ENCODE measurements around the gene ADSS1.
A peak's percentile ranks its signal among the peaks of the same experiment; 100 is the strongest.

ADSS1 gene

DNA sequence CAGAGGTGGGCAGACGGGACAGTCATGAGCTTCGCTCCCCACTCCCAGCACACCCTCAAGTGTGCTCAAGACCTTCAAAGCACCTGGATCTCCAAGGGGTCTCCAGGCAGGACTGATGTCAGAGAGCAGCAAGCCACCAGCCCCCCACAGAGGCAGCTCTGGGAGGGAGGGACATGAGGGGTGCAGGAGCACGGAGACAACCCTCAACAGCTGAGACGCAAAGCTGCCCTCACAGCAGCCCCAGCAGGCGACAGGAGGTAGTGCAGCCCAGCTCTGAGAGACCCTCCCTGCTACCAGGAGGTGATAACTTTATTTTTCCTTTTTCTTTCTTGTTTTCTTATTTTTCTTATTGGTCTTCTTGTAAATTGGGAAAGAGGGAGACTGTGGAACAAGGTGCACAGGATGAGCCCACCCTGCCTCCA, 46.8 kb downstream of the ADSS1 start:
- DNase-seq, result peak; percentile 23

- no peak for DNase-seq
Measured at GRCh38 chr14:104771374-104771773, 47.3 kb downstream of the ADSS1 start.

- no peak for DNase-seq
Measured at GRCh38 chr14:104771918-104772706, 48.1 kb downstream of the ADSS1 start.

DNA sequence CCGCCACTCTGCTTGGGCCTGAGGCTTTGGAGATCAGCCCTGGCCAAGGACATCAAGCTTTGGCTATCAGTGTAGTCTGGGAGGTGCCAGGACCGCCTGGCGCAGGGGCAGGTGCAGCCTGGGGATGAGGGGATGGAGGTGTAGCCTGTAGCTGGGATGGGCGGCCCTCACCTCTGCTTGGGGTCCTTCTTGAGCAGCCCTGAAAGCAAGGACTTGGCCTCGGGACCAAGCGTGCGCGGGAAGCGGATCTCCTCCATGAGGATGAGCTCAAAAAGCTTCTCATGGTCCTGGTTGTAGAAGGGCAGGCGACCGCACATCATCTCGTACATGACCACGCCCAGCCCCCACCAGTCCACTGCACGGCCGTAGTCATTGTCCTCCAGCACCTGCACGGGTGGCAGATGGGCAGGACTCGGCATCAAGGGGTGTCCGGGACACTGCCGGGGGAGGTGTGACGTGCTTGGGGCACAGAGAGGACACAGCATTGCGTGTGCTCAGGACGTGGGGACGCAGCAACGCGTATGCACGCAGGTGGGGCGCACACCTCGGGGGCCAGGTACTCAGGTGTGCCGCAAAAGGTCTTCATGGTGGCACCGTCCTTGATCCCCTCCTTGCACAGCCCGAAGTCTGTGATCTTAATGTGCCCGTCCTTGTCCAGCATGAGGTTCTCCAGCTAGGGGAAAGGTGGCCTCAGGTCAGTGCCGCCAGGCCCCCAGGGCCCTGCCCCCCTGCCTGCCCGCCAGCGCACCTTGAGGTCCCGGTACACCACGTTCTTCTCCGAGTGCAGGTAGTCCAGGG, 48.9 kb downstream of the ADSS1 start:
- no peak for DNase-seq

- no peak for DNase-seq
Measured at GRCh38 chr14:104773505-104774452, 49.8 kb downstream of the ADSS1 start.

- no peak for DNase-seq
Measured at GRCh38 chr14:104774453-104775072, 50.5 kb downstream of the ADSS1 start.

DNA sequence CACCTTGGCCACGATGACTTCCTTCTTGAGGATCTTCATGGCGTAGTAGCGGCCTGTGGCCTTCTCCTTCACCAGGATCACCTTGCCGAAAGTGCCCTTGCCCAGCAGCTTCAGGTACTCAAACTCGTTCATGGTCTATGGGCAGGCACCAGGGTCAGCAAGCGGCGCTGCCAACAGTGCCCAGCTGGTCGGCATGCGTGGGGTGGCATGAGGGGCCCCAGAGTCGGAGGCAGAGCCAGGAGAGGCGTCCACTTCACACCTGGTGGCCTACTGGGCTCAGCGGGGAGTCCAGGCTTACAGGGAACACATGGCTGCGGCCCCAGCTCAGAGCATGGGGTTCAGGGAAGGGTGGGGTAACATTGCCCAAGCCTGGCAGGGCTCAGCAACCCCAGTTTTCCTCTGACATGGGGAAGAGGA, 51.1 kb downstream of the ADSS1 start:
- DNase-seq, result no peak

GRCh38 chr14:104776481-104776880, 52.5 kb downstream of the ADSS1 start:
- DNase-seq, result no peak

DNA sequence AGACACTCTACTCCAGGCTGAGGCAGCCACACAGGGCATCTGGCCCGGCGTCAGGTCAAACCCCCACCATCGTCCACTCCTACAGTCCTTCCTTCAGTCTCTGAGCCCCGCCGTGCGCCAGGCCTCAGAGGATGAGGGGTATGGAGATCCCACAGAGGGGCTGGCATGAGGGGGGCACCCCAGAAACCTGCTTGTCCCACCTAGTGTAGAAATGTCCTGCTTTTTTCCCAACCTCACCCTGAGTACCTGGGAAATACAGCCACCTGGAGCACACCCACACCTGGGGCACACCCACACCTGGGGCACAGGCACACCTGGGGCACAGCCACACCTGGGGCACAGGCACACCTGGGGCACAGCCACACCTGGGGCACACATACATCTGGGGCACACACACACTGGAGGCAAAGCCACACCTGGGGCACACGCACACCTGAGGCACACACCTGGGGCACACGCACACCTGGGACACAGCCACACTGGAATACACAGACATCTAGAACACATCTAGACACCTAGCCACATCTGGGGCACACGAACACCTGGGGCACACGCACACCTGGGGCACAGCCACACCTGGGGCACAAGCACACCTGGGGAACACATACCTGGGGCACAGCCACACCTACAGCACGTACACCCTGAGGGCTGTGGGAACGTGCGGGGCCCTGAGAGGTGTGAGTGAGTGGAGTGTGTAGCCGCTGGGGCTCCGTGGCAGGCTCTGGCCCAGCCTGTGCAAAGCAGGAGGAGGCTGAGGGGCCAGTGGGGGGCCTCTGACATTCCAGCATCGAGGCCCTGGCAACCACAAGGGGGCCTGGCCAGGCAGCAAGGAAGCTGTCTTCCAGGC, 53.2 kb downstream of the ADSS1 start:
- DNase-seq, result no peak

GRCh38 chr14:104777808-104778249, 53.8 kb downstream of the ADSS1 start:
- no peak for DNase-seq

DNA sequence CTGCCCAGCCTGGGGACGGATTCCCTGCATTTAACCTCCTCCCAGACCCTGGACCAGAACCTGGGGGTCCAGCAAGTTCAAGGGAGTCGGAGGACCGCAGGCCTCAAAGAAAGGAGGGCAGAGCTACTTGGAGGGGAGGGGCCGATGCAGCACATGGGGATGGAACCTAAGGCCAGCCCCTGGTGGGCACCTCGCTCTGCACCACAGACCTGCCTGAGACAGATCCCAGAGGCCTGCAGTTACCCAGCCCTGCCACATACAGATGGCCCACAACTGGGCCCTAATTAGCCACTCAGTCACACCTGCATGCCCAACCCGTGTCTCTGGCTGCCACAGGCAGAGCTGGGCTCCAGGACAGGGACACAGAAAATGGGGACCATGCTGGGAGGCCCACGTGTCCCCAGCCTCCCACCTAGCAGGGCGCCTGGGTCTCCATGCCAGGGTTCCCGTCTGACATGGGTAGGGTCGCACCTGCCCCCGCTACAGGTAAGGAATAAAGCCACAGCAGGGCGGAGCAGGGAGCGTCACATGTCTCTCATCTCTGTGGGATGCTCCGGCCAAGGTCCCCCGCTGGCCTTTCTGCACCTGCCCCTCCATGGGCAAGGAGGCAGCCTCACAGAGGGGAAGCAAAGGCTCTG, 54.8 kb downstream of the ADSS1 start:
- DNase-seq, result no peak

- no peak for DNase-seq
Measured at GRCh38 chr14:104779776-104780512, 55.9 kb downstream of the ADSS1 start.

DNA sequence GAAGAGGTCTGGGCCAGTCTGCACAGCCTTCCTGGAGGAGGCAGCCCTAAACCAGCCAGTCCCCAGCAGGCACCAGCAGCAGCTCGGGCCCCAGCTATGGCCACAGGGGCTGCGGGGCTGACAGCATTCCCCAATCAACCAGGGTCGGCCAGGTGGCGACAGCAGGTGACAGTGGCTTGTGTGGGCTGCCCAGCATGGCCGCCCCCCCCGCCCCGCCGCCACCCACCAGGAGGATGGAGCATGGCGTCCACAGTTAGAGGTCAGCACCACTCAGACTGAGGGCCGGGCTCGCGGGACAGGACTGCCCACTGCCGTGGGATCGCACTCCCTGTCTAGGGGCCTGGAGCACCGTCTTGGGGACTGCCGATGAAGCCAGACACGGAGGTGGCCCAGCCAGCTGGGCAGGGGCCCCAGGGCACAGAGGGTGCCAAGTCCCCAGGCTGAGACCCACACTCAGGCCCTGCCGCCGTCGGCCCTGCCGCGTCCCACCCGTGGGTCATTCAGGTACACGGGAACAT, 56.5 kb downstream of the ADSS1 start:
- DNase-seq, result no peak

DNA sequence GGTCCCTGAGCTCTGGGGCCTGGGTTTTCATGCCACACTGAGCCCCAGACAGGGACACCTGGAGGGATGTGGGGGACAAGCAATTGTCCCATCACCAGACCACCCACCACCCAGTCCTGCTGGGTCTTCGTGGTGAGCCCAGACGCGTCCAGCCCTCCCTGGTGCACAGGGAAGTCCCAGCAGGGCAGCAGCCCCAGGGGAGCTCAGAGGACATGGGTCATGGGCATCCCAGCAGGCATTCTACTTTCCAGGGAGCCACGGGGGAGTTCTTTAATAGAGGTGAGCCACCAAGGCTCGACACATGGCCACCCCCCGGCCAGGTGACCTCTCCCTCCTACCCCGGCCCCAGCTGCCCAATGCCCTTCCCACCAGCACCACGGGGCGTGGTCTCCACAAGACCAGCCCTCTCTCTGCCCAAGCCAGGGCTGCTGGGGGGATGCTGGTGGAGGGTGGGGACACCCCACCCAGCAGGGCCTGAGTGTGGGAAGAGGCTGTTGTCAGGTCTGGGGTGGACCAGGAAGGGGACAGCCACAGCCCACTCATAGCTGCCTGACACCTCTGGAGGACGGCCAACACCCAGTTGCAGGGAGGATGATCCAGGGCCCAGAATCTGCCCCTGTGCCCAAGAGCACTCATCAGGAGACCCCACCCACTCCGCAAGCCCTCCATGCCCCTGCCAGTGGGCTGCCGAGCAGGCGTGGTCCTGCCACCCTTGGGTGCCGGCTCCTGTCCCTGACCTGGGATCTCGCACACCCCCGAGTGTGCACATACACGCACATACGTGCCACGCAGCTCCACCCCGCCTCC, 57.4 kb downstream of the ADSS1 start:
- DNase-seq, result no peak

GRCh38 chr14:104782086-104782807, 58.2 kb downstream of the ADSS1 start:
- no peak for DNase-seq

GRCh38 chr14:104782808-104783139, 58.7 kb downstream of the ADSS1 start:
- DNase-seq, result no peak

- no peak for DNase-seq
Measured at GRCh38 chr14:104783484-104784217, 59.6 kb downstream of the ADSS1 start.

DNA sequence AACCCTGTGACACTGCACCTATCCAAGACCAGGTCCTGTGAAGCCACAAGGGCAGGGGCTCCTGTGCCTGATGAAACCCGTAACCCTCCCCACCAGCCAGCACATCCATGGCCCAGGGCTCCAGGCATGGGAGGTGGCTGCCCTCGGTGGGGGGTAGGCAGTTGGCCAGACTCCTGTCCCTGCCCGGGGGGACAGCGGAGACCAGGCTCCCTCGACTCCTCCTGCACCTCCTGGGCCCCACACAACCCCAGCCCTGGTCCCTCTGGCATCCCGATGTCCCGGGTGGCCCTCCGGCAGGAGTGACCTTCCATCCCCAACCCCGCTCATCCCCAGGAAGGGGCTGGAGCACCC, 60.2 kb downstream of the ADSS1 start:
- no peak for DNase-seq
